Spinal cord (tissue), 4 donors: ENCODE results near the gene ARL6. TPM values are rescaled to one million over a fixed set of nuclear protein-coding genes. Genes with fewer than 3 reads are reported as not detected.

Experiments
- polyA plus RNA-seq, 2 donors: library from polyadenylated mRNA; unstranded; fragments of 120-200 nt; gene quantifications; one replicate each; pipeline ENCODE4 v1.2.1, GENCODE V29; 2013; ENCODE audit not compliant: insufficient read length in 2 of 2
- total RNA-seq, 2 donors: library from RNA; depleted of rRNA in 1 of 2; stranded (reverse); fragments of 120-200 nt in 1 of 2; fragments of >200 nt in 1 of 2; gene quantifications; one replicate each; pipeline versions ENCODE4 v1.2.3 to v1.2.4, GENCODE V29; 2013 to 2014

The ARL6 gene
- total and polyA plus RNA-seq, 4 donors: 15.7 to 36.2 (median 20.3) TPM

Other genes with a start within 250 kb of the ARL6 start
- 10 to 100 TPM; 29.9 to 30.6 TPM for gene CRYBG3, start 57.3 kb downstream of the ARL6 start, total RNA-seq
- 1 to 10 TPM; 7.7 to 9.3 TPM for gene CRYBG3, start 57.3 kb downstream of the ARL6 start, polyA plus RNA-seq
- gene RIOX2, start 207.7 kb downstream of the ARL6 start, total RNA-seq: 10 to 100 TPM; 35.3 to 41.2 TPM
- gene RIOX2, start 207.7 kb downstream of the ARL6 start, polyA plus RNA-seq: 10 to 100 TPM; 25.3 to 33.3 TPM